ENCODE results near the gene KCNJ5.

Gene KCNJ5

DNA sequence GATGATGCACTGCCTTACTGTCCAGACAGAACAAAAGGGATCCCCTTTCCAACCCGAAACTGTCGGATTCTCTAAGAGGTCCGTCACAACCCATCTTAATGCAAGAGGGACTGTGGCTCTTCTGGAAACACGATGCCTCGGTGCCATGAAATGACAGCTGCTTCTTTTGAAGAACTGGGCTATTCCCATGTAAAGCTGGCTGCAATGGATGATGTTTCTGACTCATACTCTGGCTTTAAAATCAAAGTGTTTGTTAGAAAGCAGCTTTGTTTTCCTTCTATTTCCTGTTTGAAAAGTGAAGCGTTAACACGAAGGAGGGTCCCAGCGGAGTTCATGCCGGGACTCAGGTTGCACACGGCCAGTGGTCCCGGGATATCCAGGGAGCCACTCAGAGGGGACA lies 48.4 kb downstream of the KCNJ5 start:
- no peak for DNase-seq (ENCODE audit: low read depth in 2 of 2)
- TF ChIP-seq, protein P1, sequence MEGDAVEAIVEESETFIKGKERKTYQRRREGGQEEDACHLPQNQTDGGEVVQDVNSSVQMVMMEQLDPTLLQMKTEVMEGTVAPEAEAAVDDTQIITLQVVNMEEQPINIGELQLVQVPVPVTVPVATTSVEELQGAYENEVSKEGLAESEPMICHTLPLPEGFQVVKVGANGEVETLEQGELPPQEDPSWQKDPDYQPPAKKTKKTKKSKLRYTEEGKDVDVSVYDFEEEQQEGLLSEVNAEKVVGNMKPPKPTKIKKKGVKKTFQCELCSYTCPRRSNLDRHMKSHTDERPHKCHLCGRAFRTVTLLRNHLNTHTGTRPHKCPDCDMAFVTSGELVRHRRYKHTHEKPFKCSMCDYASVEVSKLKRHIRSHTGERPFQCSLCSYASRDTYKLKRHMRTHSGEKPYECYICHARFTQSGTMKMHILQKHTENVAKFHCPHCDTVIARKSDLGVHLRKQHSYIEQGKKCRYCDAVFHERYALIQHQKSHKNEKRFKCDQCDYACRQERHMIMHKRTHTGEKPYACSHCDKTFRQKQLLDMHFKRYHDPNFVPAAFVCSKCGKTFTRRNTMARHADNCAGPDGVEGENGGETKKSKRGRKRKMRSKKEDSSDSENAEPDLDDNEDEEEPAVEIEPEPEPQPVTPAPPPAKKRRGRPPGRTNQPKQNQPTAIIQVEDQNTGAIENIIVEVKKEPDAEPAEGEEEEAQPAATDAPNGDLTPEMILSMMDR (IDR thresholded peaks at IDR 0.05; ENCODE audit: low read depth, low read length), result no peak
- no peak overlapping the region for H3K4me3 ChIP-seq (replicated peaks in 1 of 2; ENCODE audit: low read depth in 2 of 2, low read length in 2 of 2)

DNA sequence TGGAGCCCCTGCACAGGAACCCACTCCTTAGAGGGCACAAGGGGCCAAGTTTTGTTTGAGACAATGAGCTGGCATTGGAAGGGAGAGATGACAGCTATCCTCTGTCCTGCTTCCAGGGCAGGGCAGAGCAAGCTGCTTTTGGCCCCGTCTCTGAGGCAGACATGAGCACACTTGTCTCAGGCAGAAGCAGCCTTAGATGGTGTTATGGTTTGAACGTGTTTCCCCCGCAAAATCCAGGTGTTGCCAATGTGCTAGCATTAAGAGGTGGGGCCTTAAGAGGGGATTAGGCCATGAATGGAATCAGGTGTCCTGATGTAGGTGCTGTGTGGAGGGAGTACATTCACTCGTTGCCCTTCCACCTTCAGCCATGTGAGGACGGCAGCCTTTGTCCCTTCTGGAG lies 49.0 kb downstream of the KCNJ5 start:
- H3K4me3 ChIP-seq (replicated peaks in 1 of 2; ENCODE audit: low read depth in 2 of 2, low read length in 2 of 2), result no peak overlapping the region
- TF ChIP-seq, protein P1 (IDR thresholded peaks at IDR 0.05; ENCODE audit: low read depth, low read length), result no peak
- DNase-seq (ENCODE audit: low read depth in 2 of 2), result no peak

DNA sequence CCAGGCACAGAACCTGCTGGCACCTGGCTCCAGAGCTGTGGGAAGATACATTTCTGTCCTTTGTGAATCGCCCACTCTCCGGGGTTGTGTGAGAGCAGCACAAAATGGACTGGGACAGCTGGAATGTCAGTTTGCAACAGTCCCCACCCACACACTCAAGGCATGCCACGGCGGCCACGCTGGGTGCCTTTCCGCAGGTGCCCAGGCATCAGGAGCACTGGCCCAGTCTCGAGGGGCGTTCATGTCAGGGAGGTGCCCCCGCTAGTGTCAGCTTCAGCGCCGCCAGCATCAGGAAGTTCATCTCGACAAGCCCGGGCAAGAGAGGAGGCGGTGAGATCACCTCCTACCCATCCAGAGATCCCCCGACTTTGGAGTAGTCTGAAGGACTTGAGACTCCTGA lies 49.4 kb downstream of the KCNJ5 start:
- no peak for DNase-seq (ENCODE audit: low read depth in 2 of 2)
- TF ChIP-seq, protein P1 (IDR thresholded peaks at IDR 0.05; ENCODE audit: low read depth, low read length), result no peak
- H3K4me3 ChIP-seq (replicated peaks in 1 of 2; ENCODE audit: low read depth in 2 of 2, low read length in 2 of 2), result no peak overlapping the region

DNA sequence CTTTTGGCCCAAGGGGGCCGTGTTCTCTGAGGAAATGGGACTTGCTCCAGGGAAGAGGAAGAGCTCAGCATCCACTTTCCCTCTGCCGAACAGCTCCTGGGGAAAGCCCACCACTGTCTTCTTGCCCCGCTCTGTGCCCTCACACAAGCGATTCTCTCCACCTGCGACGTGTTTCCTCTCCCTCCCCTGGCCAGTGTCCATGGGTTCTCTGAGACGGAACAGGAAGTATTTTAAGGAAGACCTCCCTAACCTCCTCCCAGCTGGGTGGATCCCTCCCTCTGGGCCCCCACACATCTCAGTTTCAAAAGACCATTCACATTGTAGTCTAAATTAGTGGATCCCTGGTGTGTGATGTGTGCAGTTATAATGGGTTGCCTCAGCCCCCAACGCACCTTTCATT lies 50.0 kb downstream of the KCNJ5 start:
- no peak overlapping the region for H3K4me3 ChIP-seq (replicated peaks in 1 of 2; ENCODE audit: low read depth in 2 of 2, low read length in 2 of 2)
- DNase-seq (ENCODE audit: low read depth in 2 of 2), result no peak
- TF ChIP-seq, protein P1 (IDR thresholded peaks at IDR 0.05; ENCODE audit: low read depth, low read length), result no peak

DNA sequence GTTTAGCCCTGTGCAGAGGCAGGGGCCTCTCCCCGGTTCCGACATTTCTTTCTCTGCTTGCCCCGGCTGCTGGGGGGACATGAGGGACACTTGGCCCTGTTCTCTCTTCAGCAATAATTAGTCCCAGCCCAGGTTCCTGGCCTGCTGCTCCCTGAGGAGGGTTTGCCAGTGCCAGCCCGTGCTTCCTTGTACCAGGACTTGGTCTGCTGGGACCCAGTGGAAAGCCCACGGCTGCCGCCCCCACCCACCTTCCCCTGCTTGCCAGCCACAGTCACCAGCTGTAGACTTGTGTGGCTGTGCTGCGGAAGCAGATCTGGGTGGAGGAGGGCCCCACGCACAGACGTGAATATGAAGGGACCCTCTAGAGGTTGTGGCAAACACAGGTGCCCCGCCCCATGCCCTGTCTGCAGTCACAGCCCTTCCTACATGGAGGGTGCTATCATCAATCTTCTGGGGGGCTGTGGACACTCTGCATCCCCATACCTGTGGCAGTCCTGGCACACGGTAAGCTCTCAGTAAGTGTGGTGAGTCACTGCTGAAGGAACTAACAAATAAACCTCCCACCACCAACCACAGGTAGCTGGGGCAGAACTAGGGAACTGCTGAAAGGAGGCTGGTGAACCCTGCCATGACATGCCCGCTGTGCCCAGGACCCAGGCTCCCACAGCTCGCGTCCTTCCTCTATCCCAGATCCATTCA lies 50.6 kb downstream of the KCNJ5 start:
- TF ChIP-seq, protein P1 (IDR thresholded peaks at IDR 0.05; ENCODE audit: low read depth, low read length), result no peak
- no peak for DNase-seq (ENCODE audit: low read depth in 2 of 2)
- H3K4me3 ChIP-seq (replicated peaks in 1 of 2; ENCODE audit: low read depth in 2 of 2, low read length in 2 of 2), result no peak overlapping the region

DNA sequence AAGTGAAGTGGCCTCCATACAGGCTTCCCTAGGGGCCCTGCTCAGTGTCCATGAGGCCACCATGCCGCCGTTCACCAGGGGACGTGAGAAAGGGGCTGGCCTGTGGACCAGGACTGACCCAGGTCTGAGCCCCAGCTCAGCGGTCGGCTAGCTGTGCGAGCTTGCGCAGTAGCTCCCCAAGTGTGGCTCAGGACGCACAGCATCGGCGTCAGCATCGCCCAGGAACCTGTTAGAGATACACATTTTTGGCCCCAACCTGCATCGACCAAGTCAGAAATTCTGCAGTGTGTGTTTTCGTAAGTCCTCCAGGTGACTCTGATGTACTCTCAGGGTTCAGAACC lies 51.1 kb downstream of the KCNJ5 start:
- DNase-seq (ENCODE audit: low read depth in 2 of 2), result no peak
- H3K4me3 ChIP-seq (replicated peaks in 1 of 2; ENCODE audit: low read depth in 2 of 2, low read length in 2 of 2), result no peak overlapping the region
- TF ChIP-seq, protein P1 (IDR thresholded peaks at IDR 0.05; ENCODE audit: low read depth, low read length), result no peak
